Skin epidermis (tissue), 12 donors: Measurements from ENCODE around the gene TREM1.
A peak's percentile ranks its signal among the peaks of the same experiment; 100 is the strongest.

Experiments used
- H3K27ac ChIP-seq, 21 experiments: fragments of 200-600 bp; sonication (generic) in 11 of 21; one replicate each; pipeline ENCODE4 v1.5.0; 2020; ENCODE audit warnings: mild to moderate bottlenecking in 3 of 21, inconsistent platforms in 2 of 21, moderate library complexity in 2 of 21
- H3K4me3 ChIP-seq, 7 experiments: fragments of 200-600 bp; sonication (generic) in 2 of 7; one replicate each; pipeline ENCODE4 v1.5.0; 2020; ENCODE audit warnings: inconsistent platforms in 2 of 7, mild to moderate bottlenecking in 2 of 7, moderate library complexity in 1 of 7

TREM1 gene

GRCh38 chr6:41286544-41287346 is at the start of gene TREM1:
Gene TREM1 (minus strand): TSS chr6:41286682. CDS start chr6:41286655, 27 bp downstream.
- Histone ChIP-seq H3K27ac (peak within 1 kb of the TSS in 7 of 21 experiments; percentile 1 to 66 (median 23)), H3K4me3 (no peak within 1 kb of the TSS)

- H3K4me3 ChIP-seq = no peak overlapping the region
Measured at GRCh38 chr6:41335943-41336342, 49.5 kb upstream of the TREM1 start.

GRCh38 chr6:41335296-41335695 is 48.8 kb upstream of the TREM1 start, which contains the start of gene NCR2:
Gene NCR2 (plus strand): TSS chr6:41335608. CDS start chr6:41335877, 269 bp downstream.
- peak within 1 kb of the TSS in 2 of 21 experiments; percentile 16 to 69 for H3K27ac ChIP-seq
- no peak within 1 kb of the TSS for H3K4me3 ChIP-seq

More at GRCh38 chr6:41335943-41336342, 49.5 kb upstream of the TREM1 start:
- H3K27ac ChIP-seq = no peak overlapping the region

GRCh38 chr6:41334482-41335040 is 48.1 kb upstream of the TREM1 start:
- Histone ChIP-seq H3K4me3 (no peak overlapping the region), H3K27ac (peak overlapping the region in 2 of 21 experiments; percentile 16 to 69)

GRCh38 chr6:41332842-41333736 is 46.6 kb upstream of the TREM1 start:
- no peak overlapping the region for H3K4me3 ChIP-seq
- peak overlapping the region in 4 of 21 experiments; percentile 6 to 74 (median 42) for H3K27ac ChIP-seq

GRCh38 chr6:41332241-41332640 is 45.8 kb upstream of the TREM1 start:
- H3K27ac ChIP-seq = peak overlapping the region in 1 of 21 experiments; percentile 69
- H3K4me3 ChIP-seq = no peak overlapping the region

GRCh38 chr6:41331401-41332150 is 45.1 kb upstream of the TREM1 start:
- Histone ChIP-seq H3K27ac (no peak overlapping the region), H3K4me3 (no peak overlapping the region)

- Histone ChIP-seq H3K27ac (no peak overlapping the region), H3K4me3 (no peak overlapping the region)
Measured at GRCh38 chr6:41327177-41327576, 40.7 kb upstream of the TREM1 start.

- H3K27ac ChIP-seq = no peak overlapping the region
- no peak overlapping the region for H3K4me3 ChIP-seq
Measured at GRCh38 chr6:41326092-41326491, 39.6 kb upstream of the TREM1 start.

GRCh38 chr6:41325446-41326066 is 39.1 kb upstream of the TREM1 start:
- H3K27ac ChIP-seq = no peak overlapping the region

GRCh38 chr6:41321183-41321582 is 34.7 kb upstream of the TREM1 start:
- Histone ChIP-seq H3K4me3 (no peak overlapping the region), H3K27ac (no peak overlapping the region)

More at GRCh38 chr6:41325446-41326066, 39.1 kb upstream of the TREM1 start:
- H3K4me3 ChIP-seq = no peak overlapping the region

- Histone ChIP-seq H3K4me3 (peak overlapping the region in 3 of 7 experiments; percentile 7 to 12 (median 11)), H3K27ac (no peak overlapping the region)
Measured at GRCh38 chr6:41318654-41319565, 32.4 kb upstream of the TREM1 start.

GRCh38 chr6:41318261-41318653 is 31.8 kb upstream of the TREM1 start:
- Histone ChIP-seq H3K27ac (no peak overlapping the region), H3K4me3 (peak overlapping the region in 1 of 7 experiments; percentile 12)

GRCh38 chr6:41315943-41316620 is 29.6 kb upstream of the TREM1 start:
- no peak overlapping the region for H3K4me3 ChIP-seq
- no peak overlapping the region for H3K27ac ChIP-seq

- H3K4me3 ChIP-seq = no peak overlapping the region
- no peak overlapping the region for H3K27ac ChIP-seq
Measured at GRCh38 chr6:41315203-41315602, 28.7 kb upstream of the TREM1 start.

GRCh38 chr6:41306187-41306854 is 19.8 kb upstream of the TREM1 start:
- H3K27ac ChIP-seq = no peak overlapping the region
- no peak overlapping the region for H3K4me3 ChIP-seq

GRCh38 chr6:41302638-41303037 is 16.2 kb upstream of the TREM1 start:
- H3K27ac ChIP-seq = no peak overlapping the region
- H3K4me3 ChIP-seq = no peak overlapping the region
